ENCODE data around the gene ABCA13. TPM values are rescaled to one million over a fixed set of nuclear protein-coding genes. Genes with fewer than 3 reads are reported as not detected.

ABCA13 gene
- total RNA-seq, 1 donor from 2014 or later, result not detected

DNA sequence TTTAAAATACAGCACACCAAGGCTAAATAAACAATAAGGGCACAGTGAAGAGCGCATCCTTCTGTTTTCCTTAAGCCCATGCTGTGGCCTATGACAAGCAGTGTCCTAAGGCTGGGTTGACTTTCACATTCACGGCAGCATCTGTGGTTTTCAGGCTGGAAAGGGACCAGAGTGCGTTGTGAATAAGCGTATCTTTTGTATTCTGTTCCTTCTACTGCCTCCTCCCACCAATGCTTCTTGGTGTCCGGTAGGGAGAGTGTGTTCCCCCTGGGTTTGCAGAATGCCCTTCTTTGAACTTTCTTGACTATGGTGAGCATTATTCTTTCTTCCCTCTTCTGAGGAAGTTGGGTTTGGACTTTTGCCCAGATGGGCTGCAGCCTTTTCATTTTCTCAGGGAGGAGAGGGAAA, 73.6 kb downstream of the ABCA13 start:
- Histone ChIP-seq H3K4me3 (no peak overlapping the region), H3K27me3 (ENCODE audit: low read depth) (peaks cover 8% of the 10 kb centered on the region), H3K27ac (replicated peaks) (no peak overlapping the region), H3K4me1 (no peaks in the 10 kb centered on the region), H3K9me3 (replicated peaks) (no peaks in the 10 kb centered on the region), H3K36me3 (no peaks in the 10 kb centered on the region)
- intact Hi-C loops (cut with micrococcal nuclease), result no loop called here
- DNase-seq, result no peak
- TF ChIP-seq, protein P1, sequence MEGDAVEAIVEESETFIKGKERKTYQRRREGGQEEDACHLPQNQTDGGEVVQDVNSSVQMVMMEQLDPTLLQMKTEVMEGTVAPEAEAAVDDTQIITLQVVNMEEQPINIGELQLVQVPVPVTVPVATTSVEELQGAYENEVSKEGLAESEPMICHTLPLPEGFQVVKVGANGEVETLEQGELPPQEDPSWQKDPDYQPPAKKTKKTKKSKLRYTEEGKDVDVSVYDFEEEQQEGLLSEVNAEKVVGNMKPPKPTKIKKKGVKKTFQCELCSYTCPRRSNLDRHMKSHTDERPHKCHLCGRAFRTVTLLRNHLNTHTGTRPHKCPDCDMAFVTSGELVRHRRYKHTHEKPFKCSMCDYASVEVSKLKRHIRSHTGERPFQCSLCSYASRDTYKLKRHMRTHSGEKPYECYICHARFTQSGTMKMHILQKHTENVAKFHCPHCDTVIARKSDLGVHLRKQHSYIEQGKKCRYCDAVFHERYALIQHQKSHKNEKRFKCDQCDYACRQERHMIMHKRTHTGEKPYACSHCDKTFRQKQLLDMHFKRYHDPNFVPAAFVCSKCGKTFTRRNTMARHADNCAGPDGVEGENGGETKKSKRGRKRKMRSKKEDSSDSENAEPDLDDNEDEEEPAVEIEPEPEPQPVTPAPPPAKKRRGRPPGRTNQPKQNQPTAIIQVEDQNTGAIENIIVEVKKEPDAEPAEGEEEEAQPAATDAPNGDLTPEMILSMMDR (IDR thresholded peaks at IDR 0.05; ENCODE audit: borderline replicate concordance), result no peak

DNA sequence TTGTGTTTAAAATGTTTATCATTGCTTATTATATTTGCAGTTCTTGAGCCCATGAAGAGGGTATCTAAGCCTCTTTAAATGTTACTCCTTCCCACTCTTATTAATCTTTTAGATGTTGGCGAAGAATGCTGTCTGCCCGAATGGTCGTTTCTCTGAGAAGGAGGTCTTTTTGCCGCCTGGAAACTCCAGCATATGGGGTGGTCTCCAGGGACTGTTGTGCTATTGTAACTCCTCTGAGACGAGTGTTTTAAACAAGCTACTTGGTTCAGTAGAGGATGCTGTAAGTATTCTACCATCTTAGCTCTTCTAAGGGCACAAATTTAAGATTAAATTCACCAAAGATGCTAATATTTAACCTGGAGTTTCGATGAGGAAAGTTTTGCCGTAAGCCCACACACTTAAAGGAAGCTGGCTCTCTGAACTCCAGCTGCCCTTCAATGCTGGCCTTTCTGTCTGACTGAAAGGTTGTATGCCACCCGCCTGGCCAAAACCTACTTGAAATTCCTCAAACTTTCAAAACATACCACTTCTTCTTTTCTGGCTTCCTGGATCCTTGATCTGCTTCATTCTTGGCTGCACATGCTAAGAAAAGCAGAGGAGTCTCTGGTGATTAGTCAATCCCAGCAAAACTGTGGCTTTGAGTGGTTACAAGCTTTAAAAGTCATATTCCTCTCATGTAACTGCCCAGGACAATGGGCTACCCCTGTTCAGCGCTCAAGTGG, 74.7 kb downstream of the ABCA13 start:
- Histone ChIP-seq H3K4me1 (no peaks in the 10 kb centered on the region), H3K9me3 (replicated peaks) (no peaks in the 10 kb centered on the region), H3K4me3 (no peak overlapping the region), H3K27me3 (ENCODE audit: low read depth) (peaks cover 8% of the 10 kb centered on the region), H3K27ac (replicated peaks) (no peak overlapping the region), H3K36me3 (no peaks in the 10 kb centered on the region)
- TF ChIP-seq, protein P1 (IDR thresholded peaks at IDR 0.05; ENCODE audit: borderline replicate concordance), result no peak
- intact Hi-C loops (cut with micrococcal nuclease), result no loop called here
- no peak for DNase-seq

DNA sequence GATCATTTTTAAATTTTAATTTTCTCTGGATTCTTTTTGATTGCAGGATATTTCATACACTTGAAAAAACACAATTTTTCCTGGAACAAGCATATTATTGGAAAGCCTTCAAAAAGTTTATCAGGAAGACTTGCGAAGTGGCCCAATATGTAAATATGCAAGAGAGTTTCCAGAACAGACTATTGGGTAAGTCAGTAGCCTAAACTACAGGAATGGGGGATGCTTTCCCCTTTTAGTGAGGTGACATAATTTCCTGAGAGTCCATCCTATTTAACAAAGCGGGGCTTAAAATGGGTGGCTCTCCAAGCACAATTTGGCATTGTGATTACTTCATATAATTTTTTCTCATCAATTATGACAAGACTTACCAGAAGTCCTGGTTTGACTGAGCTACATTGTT, 77.9 kb downstream of the ABCA13 start:
- Histone ChIP-seq H3K27ac (replicated peaks) (no peak overlapping the region), H3K9me3 (replicated peaks) (no peaks in the 10 kb centered on the region), H3K27me3 (ENCODE audit: low read depth) (no peaks in the 10 kb centered on the region), H3K36me3 (no peaks in the 10 kb centered on the region), H3K4me1 (no peaks in the 10 kb centered on the region), H3K4me3 (no peak overlapping the region)
- DNase-seq, result no peak
- TF ChIP-seq, protein P1 (IDR thresholded peaks at IDR 0.05; ENCODE audit: borderline replicate concordance), result no peak
- intact Hi-C loops (cut with micrococcal nuclease), result no loop called here

DNA sequence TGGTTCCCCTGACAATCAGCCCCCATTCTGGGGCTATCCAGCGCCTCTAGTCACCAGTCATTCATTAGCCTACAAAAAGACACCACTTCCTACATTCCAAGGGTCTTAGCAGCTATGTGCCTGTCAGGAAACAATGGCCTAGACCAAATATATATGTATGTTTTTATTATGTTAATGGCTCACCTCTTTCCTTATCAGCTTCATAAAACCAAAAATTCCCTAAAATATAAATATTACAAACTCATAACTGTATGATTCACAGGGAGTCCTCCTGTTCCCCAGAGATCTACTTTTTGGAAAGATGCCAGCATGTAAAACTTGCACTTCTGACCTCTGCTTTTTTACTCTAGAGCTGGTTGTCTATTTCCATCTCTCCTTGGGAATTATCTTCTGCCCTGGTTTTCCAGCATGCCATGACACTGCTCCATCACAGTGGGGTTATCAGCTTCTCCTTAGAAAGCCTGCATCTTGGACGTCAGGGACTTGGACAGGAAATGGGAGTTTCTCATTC, 79.2 kb downstream of the ABCA13 start:
- Histone ChIP-seq H3K4me1 (no peaks in the 10 kb centered on the region), H3K4me3 (no peak overlapping the region), H3K9me3 (replicated peaks) (no peaks in the 10 kb centered on the region), H3K27ac (replicated peaks) (no peak overlapping the region), H3K27me3 (ENCODE audit: low read depth) (no peaks in the 10 kb centered on the region), H3K36me3 (no peaks in the 10 kb centered on the region)
- intact Hi-C loops (cut with micrococcal nuclease), result no loop called here
- DNase-seq, result no peak
- TF ChIP-seq, protein P1 (IDR thresholded peaks at IDR 0.05; ENCODE audit: borderline replicate concordance), result no peak

DNA sequence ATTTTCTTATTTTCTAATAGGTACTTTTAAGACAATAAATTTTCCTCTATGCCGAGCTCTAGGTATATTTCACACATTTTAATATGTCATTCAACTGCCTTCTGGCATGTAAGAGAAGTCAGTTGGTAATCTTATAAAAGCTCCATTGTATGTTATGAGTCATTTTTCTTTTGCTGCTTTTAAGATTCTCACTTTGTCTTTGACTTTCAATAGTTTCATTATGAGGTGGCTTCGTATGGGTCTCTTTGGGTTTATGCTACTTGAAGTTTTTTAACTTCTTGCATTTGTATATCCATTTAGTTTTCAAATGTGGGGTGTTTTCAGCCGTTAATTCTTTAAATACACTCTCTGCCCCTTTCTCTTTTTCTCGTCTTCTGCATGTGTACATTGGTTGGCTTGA, 80.5 kb downstream of the ABCA13 start:
- no peaks in the 10 kb centered on the region for H3K27me3 ChIP-seq (ENCODE audit: low read depth)
- no peak for DNase-seq
- TF ChIP-seq, protein P1 (IDR thresholded peaks at IDR 0.05; ENCODE audit: borderline replicate concordance), result no peak

More for the DNA sequence above, 80.5 kb downstream of the ABCA13 start:
- Histone ChIP-seq H3K4me3 (no peak overlapping the region), H3K36me3 (no peaks in the 10 kb centered on the region), H3K27ac (replicated peaks) (no peak overlapping the region), H3K9me3 (replicated peaks) (peaks cover 7% of the 10 kb centered on the region), H3K4me1 (no peaks in the 10 kb centered on the region)
- intact Hi-C loops (cut with micrococcal nuclease), result no loop called here

Data from left ventricle myocardium inferior (tissue), 1 donor.